ENCODE data around the gene C18orf32.
"Not testable (repeated sequence)": the region's sequence is repeated elsewhere in the genome, so short reads cannot be mapped to it uniquely, and the experiment has no call there.

Gene C18orf32

GRCh38 chr18:49486953-49487710 lies at the start of gene C18orf32:
Gene C18orf32 (minus strand): TSS chr18:49487234. CDS start chr18:49483748, 3,486 bp downstream.
- DNase-seq (ENCODE audit: low spot score), result peak; percentile 81

GRCh38 chr18:49534846-49535601 lies 48.0 kb upstream of the C18orf32 start:
- no peak for DNase-seq (ENCODE audit: low spot score)

- DNase-seq (ENCODE audit: low spot score), result no peak
Observed at GRCh38 chr18:49531678-49532153, 44.7 kb upstream of the C18orf32 start.

- DNase-seq (ENCODE audit: low spot score), result no peak
Observed at GRCh38 chr18:49529596-49529995, 42.6 kb upstream of the C18orf32 start.

GRCh38 chr18:49527631-49528327 lies 40.7 kb upstream of the C18orf32 start:
- no peak for DNase-seq (ENCODE audit: low spot score)

GRCh38 chr18:49525981-49526380 lies 38.9 kb upstream of the C18orf32 start:
- no peak for DNase-seq (ENCODE audit: low spot score)

GRCh38 chr18:49524951-49525350 lies 37.9 kb upstream of the C18orf32 start:
- no peak for DNase-seq (ENCODE audit: low spot score)

GRCh38 chr18:49524349-49524748 lies 37.3 kb upstream of the C18orf32 start:
- no peak for DNase-seq (ENCODE audit: low spot score)

- DNase-seq (ENCODE audit: low spot score), result not testable (repeated sequence)
Observed at GRCh38 chr18:49523580-49524093, 36.6 kb upstream of the C18orf32 start.

GRCh38 chr18:49521216-49521835 lies 34.3 kb upstream of the C18orf32 start:
- no peak for DNase-seq (ENCODE audit: low spot score)

- no peak for DNase-seq (ENCODE audit: low spot score)
Observed at GRCh38 chr18:49520661-49521145, 33.7 kb upstream of the C18orf32 start.

GRCh38 chr18:49519101-49519971 lies 32.3 kb upstream of the C18orf32 start:
- DNase-seq (ENCODE audit: low spot score), result no peak

GRCh38 chr18:49517483-49517882 lies 30.4 kb upstream of the C18orf32 start:
- no peak for DNase-seq (ENCODE audit: low spot score)

GRCh38 chr18:49515516-49515915 lies 28.5 kb upstream of the C18orf32 start:
- no peak for DNase-seq (ENCODE audit: low spot score)

- not testable (repeated sequence) for DNase-seq (ENCODE audit: low spot score)
Observed at GRCh38 chr18:49515003-49515402, 28.0 kb upstream of the C18orf32 start.

- no peak for DNase-seq (ENCODE audit: low spot score)
Observed at GRCh38 chr18:49514577-49514976, 27.5 kb upstream of the C18orf32 start.

GRCh38 chr18:49512876-49513275 lies 25.8 kb upstream of the C18orf32 start:
- DNase-seq (ENCODE audit: low spot score), result not testable (repeated sequence)

- no peak for DNase-seq (ENCODE audit: low spot score)
Observed at GRCh38 chr18:49510393-49511115, 23.5 kb upstream of the C18orf32 start.

GRCh38 chr18:49506438-49506837 lies 19.4 kb upstream of the C18orf32 start:
- DNase-seq (ENCODE audit: low spot score), result not testable (repeated sequence)

- DNase-seq (ENCODE audit: low spot score), result no peak
Observed at GRCh38 chr18:49503931-49504330, 16.9 kb upstream of the C18orf32 start.
